Breast epithelium (tissue), 3 donors: ENCODE results near the gene ATG16L1.

Experiments
- CTCF ChIP-seq, 3 donors: fragments of 450-650 bp; IDR thresholded peaks; one replicate each; pipeline ENCODE4 v1.5.1; 2016 to 2017; ENCODE audit warnings: antibody characterized with exemption in 3 of 3, mild to moderate bottlenecking in 3 of 3, moderate library complexity in 3 of 3
- POLR2AphosphoS5 ChIP-seq, 3 donors: sonication (generic); formaldehyde crosslinking; IDR thresholded peaks; one replicate each; pipeline ENCODE4 v1.6.1; 2017; ENCODE audit warnings: antibody characterized with exemption in 3 of 3

- TF ChIP-seq POLR2AphosphoS5 (IDR thresholded peaks at IDR 0.05) (no peak), CTCF (IDR thresholded peaks at IDR 0.05) (no peak)
Measured at GRCh38 chr2:233204286-233204936, 47.1 kb upstream of the ATG16L1 start.
